ENCODE measurements around the gene NTSR1.

Gene NTSR1

DNA sequence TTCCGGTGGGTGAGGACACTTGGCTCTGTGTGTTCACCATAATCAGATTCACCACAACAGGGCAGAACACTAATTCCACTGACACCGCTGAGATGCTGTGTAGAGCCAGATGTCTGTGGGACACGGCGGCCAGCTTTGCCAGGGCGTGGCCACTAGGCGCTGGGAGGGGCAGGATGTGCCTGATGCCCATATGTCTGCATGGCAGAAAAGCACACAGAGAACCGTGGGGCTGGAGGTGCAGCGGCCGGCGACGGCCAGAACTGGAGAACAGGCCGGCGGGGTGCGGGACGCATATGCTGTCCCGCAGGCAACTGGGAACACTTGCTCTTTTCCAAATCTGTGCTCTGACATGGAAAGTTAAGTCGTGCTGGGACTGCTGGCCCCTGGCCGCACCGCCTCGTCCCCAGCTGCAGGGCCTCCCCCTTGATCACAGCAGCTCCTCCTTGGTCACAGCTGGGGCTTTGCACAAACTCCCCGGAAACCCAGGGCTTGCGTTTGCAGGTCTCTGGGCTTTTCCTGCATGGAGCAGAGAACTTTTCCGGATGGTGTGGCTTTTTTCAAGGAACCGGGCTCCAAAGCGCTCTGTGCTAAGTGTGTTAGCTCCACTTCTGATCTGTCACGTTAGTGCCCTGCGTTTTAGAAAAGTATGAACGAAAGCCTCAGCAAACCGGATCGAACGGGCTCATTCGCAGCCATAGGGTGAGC is 31.1 kb downstream of the NTSR1 start:
- no peak for DNase-seq (ENCODE audit: low read depth in 4 of 4, low spot score in 1 of 4)

DNA sequence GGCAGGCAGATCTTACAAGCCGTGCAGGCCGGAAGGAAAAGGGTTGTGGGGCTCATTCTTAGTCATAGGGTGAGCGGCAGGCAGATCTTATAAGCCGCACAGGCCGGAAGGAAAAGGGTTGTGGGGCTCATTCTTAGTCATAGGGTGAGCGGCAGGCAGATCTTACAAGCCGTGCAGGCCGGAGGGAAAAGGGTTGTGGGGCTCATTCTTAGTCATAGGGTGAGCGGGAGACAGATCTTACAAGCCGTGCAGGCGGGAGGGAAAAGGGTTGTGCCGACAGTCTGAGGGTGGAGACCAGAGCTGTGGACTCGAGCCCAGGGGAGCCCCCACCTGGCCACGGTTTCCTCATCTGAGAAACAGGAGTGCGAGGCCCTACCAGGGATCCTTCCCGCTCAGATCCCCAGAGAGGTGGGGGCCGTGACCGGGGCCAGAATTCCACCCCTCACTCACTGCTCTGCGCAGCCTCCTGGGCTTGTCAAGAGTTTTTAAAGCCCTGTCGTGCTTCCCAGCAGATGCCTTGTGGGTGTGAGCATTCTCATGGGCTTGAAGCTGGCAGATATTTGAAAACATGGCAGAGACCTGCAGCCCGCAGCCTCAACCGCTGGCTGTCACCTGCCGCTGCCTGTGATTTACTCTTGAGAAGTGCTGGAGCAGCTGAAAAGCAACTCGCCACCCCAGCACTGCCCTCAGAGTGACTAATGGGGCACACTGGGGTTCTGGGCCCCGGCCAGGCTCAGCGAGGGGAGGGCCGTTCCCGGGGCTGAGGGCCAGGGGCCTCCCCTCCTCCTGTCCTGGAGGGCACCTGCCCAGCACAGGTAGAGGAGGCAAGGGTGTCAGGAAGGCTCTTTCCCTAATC is 31.9 kb downstream of the NTSR1 start:
- peak; percentile 41 to 74 (median 56) for DNase-seq (ENCODE audit: low read depth in 4 of 4, low spot score in 1 of 4)

DNA sequence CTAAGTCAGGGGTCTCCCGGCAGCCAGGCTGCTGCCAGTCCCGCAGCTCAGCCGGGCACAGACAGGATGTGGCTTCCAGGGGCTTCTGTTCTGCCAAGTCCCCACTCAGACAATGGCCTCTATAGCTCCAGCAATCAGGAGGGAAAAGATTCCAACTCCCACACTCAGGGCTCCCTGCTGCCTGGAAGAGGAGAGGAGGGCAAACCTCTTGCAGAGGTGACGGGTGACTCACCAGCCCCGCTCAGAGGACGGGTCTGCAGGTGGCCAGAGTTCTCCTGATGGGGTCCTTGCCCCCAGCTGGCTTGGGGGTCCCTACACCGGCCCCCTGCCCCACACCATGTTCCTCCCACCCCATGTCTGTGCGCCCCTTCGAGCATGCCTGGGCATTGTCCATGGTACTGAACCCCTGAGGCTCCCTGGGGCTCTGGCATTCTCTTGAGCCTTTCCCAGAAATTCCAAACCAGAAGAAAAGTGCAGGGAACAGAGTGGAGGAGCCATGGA is 32.6 kb downstream of the NTSR1 start:
- no peak for DNase-seq (ENCODE audit: low read depth in 4 of 4, low spot score in 1 of 4)

DNA sequence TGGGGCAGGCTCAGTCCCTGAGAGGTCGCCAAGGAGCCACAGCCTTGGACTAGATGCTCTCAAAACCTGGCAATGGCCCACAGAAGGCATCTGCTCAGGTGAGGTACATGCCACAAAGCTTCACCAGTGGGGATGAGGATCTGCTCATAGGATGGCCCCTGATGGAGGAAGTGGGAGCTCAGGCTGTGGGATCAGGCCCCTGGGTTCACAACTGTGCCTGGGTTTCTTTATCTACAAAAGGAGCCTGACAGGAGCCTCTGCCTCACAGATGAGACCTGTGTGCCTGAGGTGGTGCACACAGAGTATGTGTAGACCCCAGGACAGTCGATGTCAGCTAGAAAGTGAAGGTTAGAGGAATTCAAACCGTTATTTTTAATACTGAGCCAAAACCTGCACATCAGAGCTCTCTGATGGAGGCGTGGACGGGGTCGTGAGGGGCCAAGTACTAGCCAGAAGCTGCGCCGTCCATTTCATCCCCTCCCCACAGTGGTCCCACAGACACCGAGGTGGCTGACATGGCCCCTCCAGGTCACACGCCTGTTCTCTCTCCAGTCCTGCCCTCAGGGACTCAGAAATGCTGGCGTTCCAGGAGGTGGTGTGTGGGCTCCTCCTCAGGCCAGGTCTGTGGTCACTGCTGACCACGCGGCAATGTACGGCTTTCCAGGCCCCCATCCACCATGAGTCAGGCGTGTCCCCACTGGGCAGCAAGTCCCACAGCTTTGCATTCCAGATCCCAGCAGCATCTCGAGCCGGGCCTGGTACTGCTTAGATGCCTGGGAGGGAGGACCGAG is 33.3 kb downstream of the NTSR1 start:
- no peak for DNase-seq (ENCODE audit: low read depth in 4 of 4, low spot score in 1 of 4)

DNA sequence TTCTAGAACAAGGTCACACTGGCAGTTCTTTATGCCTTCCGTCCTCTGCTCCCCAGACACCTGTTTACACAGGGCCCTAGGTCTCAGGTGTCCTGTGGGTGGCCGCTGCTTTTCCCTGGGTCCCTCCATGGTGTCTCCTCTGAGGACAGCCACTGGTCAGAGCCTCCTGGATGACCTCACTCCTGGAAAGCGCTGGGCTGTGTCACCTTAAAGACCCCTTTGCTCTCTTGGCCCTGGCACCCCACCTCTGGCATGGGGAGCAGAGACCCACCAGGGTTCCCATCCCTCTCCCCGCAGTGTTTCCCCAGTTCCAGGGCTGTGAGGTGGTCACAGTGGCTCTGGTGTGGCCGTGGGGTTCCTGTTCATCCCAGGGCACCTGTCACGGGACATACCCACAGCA is 33.9 kb downstream of the NTSR1 start:
- no peak for DNase-seq (ENCODE audit: low read depth in 4 of 4, low spot score in 1 of 4)

DNA sequence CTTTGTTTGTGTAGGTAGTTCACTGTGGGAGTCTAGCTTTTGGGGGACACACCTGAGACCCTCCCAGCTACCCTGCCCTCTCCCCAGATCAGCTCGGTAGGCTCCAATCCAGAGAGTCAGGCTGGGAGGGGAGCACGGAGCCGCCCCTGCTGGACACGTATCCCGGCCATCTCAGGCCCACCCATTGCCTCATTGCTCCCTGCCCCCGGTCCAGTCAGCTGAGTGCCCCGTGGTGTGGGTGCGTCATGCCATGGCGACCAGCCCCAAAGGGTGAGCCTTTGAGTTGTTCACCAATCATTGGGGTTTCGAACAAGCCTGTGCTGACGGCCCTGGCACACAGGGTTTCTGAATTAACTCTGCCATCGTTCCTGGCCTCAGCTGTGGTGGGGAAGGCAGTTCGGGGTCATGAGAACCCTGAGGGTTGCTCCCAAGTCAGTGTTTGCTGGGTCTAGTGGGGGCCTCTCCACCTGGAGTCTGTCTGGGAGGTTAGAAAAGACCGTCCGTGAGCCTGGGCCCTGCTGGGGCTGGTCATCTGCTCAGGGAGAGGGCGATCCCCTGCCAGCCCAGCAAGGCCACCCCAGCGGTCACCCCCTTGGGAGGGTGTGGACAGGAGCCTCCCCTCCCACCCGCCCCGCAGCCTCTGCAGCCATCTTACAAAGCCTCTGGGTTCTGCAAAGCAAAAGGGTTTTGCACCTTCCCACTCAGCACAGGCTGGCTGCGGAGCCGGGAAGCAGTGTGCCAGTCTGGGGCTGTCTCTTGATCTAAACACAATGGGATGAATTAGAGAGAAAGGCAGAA is 34.5 kb downstream of the NTSR1 start:
- DNase-seq (ENCODE audit: low read depth in 4 of 4, low spot score in 1 of 4): no peak

DNA sequence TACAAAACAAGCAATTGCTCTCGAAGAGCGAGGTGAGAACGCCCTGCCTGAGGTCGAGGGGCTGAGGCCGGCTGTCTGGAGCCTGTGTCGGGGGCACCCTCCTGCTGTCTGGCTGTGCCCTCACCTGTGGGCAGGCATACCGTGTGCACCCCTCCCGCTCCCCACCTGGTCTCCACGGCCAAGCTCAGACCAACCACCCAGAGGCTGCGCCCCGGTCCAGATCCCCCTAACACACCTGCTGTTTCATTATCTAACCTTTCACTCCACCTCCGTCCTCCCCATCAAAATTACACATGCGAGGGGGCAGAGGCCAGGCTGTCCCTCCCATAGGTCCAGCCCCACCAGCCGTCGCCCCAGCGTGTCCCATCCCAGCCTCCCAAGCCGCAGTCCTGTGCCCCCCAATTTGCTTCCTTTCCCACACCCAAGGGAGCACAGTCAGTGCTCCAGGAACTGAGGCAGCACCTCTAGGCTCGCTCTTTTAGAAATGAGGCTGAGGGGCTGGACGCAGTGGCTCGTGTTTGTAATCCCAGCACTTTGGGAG is 35.2 kb downstream of the NTSR1 start:
- DNase-seq (ENCODE audit: low read depth in 4 of 4, low spot score in 1 of 4): no peak

DNA sequence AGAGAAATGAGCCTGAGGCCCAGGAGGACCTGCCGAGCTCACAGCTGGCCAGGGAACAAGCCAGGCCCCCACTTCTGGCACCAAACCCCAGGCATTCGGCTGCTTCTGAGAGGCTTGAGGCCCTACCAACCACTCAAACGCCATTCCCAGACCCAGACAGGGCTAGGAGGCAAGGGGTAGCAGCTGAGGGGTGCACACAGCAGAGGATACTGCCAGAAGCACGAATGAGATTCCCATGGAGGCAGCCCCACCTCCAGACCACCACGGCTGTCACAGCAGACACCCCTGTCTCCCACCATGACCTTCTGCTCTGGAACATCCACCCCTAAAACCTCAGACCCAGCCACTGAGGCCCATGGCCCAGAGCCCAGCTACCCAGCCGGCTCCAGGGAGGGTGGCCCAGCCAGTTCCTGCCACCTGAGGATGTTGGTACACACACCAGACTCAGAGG is 36.1 kb downstream of the NTSR1 start:
- no peak for DNase-seq (ENCODE audit: low read depth in 4 of 4, low spot score in 1 of 4)

DNA sequence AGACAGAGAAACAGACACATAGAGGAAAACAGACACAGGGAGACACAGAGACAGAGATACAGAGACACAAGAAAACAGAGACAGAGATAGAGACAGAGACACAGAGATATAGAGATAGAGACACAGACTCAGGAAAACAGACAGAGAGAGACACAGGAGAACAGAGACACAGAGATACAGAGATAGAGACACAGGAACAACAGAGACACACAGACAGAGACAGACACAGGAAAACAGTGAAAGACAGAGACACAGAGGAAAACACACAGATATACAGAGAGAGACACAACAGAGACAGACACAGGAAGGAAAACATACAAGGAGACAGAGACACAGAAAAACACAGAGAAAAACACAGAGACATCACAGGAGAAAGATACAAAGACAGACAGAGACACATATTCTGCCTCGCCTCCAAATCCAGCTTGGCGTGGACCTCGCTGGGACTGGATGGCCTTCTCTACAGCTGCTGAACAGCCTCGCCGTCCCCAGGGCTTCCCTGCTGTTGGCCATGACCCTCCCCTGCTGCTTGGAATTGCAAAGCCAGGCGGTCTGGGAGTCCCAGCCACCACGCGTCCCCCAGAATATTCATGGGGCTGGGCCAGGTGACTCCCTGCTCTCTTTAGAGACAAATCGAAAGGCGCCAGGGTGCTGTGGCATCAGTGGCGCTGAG is 36.8 kb downstream of the NTSR1 start:
- DNase-seq (ENCODE audit: low read depth in 4 of 4, low spot score in 1 of 4): no peak

DNA sequence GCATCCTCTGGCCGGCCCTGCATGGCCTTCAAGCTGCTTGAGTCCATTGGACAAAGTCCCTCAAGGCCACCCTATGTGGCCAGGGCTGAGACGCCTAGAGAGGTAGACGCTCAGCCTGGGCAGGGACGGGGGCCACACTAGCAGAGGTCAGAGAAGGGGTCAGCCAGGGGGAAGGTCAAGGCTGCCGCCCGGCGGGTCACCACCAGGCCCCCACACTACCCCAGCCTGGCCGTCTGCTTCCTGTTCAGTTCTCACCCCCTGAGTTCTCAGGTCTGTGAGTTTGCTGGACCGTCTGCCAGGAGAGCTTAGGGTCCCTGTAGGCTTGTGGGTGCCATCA is 37.3 kb downstream of the NTSR1 start:
- no peak for DNase-seq (ENCODE audit: low read depth in 4 of 4, low spot score in 1 of 4)

DNA sequence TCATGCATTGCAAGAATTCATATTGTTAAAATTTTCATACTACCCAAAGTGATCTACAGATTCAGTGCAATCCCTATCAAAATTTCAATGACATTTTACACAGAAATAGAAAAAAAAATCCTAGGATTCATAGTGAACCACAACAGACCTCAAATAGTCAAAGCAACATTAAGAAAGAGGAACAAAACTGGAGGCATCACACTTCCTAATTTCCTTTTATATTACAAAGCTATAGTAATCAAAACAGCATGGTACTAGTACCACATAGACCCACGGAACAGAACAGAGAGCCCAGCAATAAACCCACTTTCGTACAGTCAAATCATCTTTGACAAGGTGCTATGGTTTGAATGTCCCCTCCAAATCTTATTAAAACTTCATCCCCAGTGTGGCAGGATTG is 39.7 kb downstream of the NTSR1 start:
- no peak for DNase-seq (ENCODE audit: low read depth in 4 of 4, low spot score in 1 of 4)

DNA sequence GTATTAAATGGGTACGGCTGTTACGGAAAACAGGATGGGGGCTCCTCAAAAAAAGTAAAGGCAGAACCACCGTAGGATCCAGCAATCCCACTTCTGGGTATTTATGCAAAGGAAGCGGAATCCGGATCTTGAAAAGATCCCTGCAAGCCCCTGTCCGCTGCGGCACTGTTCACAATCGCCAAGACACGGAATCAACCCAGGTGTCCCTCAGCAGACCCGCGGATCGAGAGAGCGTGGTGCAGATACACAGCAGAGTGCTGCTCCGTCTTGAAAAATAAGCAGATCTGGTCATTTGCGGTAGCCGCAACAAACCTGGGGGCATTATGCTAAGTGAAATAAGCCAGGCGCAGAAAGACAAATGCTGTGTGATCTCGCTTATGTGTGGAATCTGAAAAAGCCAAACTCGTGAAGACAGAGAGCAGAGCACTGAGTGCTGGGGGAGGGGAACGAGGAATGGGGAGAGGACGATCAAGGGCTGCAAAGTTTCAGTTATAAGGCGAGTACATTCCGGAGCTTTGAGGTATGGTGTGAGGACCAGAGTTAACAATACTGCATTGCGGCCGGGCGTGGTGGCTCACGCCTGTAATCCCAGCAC is 41.3 kb downstream of the NTSR1 start:
- DNase-seq (ENCODE audit: low read depth in 4 of 4, low spot score in 1 of 4): no peak

DNA sequence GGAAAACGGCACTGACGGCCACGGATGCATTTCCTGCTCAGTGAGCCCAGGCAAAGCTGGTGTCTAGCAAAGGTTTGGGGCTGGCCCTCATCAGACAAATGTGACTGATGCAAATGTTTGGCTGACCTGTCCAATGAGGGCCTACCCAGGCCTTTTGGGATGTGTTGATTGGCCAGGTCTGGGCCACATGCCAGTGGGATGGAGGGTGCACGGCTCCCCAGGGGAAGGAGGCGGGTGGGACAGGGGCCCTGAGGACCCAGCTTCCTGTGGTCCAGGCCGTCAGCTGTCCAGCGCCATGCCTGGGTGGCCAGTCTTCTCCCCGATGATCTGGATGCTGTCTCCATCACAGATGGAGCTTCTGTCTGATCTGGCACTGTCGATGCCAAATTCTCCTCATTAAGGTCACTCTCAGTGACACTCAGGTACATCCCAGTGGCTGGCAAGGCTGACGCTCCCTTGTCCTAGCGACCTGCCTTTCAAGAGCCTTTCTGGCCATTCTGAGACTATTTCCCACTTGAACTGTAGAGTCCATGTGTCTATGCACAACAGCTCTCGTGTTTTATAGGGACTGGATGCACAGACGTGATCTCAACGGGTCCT is 43.0 kb downstream of the NTSR1 start:
- DNase-seq (ENCODE audit: low read depth in 4 of 4, low spot score in 1 of 4): no peak

DNA sequence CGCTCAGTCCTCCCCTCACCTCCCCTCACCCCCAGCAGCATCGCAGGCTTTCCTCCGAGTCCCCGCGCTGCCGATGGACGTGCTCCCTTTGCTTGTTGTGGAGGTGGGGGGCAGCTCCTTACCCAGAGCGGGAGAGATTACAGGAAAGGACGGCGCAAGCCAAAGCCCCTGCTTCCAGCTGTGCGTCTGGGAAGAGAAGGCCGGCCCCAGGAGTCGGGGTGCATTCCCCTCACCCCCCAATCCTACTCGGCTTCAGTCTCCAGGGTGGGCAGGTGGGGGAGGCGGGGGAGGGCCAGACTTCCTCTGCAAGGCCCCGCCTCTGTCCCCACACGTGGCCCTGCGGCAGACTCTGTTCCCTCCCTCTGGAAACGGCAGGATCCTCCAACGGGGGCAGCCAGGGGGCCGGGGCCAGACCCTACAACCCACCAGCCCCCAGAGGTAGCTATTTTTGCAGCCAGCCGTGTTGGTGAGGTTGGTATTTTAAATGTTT is 43.6 kb downstream of the NTSR1 start:
- no peak for DNase-seq (ENCODE audit: low read depth in 4 of 4, low spot score in 1 of 4)

DNA sequence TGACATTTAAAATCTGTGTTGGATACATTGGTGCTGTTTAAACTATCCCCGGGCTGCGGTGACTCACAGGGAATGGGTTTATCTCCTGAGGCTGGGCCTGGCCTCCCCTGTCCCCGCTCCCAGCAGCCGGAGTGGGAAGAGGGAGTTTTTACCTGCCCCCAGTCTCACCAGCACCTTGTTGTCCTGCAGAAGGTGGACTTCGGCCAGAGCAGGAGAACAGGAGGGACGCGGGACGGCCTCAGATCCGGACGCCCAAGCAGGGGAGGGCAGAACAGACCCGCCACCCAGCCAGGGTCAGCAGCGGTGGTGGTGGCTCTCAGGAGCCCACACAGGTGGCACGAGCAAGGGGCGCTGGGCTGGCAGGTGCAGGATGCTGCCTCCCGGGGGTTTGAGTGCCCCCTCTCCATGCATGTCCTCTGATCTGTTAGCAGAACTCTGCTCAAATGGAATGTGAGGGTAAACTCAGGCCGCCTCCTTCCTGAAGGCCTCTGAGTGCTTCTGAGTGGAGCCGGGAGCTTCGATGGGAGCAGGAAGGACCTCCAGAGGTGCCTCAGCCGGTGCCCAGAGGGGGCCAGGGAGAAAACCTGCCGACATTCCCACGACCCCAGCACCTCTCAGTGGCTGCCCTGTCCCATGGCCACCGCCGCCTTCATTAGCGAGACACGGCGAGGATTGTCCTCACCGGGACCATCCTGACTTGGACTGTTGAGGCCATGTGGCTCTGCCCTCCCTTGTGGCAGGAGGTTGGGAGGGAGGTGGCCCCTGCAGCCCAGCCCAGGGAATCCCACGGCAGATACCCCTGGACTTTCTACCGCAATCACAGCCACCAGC is 44.2 kb downstream of the NTSR1 start:
- no peak for DNase-seq (ENCODE audit: low read depth in 4 of 4, low spot score in 1 of 4)

DNA sequence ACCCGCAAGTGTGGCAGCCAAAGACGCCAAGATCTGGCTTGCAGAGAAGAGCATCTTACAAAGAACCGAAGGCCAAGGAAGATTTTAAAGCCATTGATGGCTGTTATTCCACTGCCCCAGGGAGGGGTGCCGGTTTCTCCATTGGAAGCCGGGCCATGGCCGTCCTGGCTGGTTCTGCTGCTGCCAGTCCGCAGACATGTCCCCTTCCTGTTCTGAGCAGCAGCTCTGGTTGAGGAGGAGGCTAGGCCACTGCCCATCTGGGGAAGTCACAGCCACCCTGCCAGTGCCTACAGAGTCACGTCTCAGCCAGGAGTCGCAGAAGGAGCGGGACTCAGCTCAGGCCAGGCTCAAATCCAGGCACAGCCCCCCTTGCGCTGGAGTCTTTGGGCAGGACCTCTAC is 45.0 kb downstream of the NTSR1 start:
- DNase-seq (ENCODE audit: low read depth in 4 of 4, low spot score in 1 of 4): no peak

DNA sequence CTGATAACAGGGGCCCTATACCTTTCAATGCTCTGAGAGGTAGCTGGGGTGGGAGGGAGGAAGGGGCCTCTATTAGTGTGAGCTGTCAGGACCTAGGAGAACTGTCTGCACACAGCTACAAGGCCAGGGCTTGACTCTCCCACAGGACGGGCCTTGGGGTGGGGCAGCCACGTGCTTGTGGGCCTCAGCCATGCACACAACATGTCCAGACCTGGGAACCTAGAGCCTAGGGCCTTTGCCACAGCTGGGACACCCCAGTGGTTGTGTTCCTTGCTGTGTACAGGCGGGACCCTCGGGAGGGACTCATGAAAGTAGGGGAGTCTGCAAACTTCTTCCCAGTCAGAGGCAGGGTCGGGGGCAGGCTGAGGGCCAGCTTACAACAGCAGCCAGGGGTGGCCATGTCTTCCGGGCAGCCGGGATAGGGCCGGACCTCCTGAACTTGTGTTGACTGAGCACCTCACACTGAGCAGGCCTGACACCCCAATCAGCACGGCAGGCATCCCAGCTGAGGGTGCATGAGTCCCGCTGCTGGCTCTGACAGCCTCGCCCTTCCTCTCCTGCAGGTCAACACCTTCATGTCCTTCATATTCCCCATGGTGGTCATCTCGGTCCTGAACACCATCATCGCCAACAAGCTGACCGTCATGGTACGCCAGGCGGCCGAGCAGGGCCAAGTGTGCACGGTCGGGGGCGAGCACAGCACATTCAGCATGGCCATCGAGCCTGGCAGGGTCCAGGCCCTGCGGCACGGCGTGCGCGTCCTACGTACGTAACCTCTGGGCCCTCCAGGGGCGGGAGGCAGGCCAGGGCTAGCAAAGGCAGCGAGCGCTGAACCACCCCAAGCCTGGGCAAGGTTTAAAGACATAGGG is 45.7 kb downstream of the NTSR1 start:
- no peak for DNase-seq (ENCODE audit: low read depth in 4 of 4, low spot score in 1 of 4)

All from stimulated activated CD4-positive, alpha-beta T cell treated with anti-CD3 and anti-CD28 coated beads, Interleukin-1b, Interleukin-23, amount 100 ng/mL, for 24 hours (primary cell).